SU-DHL-6 (cell line): ENCODE results near the gene ZNF554.

ENCODE experiments used
- EZH2phosphoT487 ChIP-seq: fragments of 200-600 bp; sonication (generic), shearing (Covaris generic); conservative IDR thresholded peaks from 2 replicates; pipeline ENCODE4 v1.6.1; 2018; ENCODE audit warnings: mild to moderate bottlenecking, antibody characterized with exemption, low read length, moderate library complexity, mixed read lengths
- TF ChIP-seq, protein P1 (sequence below): fragments of 200-600 bp; sonication (generic); IDR thresholded peaks from one replicate; pipeline ENCODE4 v1.5.1; 2017; ENCODE audit warnings: antibody characterized with exemption, mild to moderate bottlenecking, low read length, moderate library complexity; ENCODE audit not compliant: insufficient read depth, poor library complexity, severe bottlenecking

DNA sequence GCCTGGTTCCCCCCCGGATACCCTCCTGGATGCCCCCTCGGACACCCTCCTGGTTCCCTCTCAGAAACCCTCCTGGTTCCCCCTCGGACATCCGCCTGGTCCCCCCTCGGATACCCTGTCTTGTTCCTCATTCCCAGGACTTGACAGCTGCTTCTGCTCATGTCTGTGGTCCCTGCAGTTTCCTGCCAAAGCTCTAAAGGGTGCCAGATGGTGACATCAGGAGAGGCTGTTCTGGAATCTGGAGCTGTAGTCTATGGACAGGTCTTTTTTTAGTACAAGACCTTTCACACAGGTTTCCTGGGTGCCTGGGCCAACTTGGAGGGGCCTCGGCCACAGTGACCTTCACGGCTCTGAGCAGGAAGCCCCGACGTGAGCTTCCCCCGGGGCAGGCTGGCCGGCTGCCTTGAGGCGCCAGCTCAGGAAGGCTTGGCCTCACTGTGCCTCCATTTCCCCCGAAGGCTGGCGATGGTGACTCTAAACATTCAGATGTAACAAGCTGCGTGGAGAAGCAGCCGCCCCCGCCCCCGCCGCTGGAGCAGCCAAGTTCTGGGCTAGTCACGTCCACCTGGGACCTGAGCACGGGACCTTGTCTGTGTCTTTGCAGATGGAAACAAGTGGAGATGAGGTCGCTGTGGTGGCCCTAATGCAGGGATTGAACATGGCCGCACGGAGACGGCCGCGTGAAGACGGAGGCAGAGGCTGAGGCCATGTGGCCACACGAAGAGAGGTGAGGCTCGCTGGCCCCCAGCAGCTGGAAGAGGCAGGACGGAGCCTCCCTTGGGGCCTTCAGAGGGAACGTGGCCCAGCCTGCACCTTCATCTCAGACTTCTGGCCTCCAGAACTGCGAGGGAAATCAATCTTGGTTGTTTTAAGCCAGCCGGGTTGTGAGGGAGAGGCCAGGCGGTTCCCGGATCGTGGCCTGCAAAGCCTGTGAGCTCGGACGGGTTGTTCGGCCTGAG lies 49.3 kb upstream of the ZNF554 start:
- TF ChIP-seq, protein P1, sequence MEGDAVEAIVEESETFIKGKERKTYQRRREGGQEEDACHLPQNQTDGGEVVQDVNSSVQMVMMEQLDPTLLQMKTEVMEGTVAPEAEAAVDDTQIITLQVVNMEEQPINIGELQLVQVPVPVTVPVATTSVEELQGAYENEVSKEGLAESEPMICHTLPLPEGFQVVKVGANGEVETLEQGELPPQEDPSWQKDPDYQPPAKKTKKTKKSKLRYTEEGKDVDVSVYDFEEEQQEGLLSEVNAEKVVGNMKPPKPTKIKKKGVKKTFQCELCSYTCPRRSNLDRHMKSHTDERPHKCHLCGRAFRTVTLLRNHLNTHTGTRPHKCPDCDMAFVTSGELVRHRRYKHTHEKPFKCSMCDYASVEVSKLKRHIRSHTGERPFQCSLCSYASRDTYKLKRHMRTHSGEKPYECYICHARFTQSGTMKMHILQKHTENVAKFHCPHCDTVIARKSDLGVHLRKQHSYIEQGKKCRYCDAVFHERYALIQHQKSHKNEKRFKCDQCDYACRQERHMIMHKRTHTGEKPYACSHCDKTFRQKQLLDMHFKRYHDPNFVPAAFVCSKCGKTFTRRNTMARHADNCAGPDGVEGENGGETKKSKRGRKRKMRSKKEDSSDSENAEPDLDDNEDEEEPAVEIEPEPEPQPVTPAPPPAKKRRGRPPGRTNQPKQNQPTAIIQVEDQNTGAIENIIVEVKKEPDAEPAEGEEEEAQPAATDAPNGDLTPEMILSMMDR: no peak
- TF ChIP-seq EZH2phosphoT487: no peak
